Activated T-helper 1 cell treated with anti-CD3 and anti-CD28 coated beads, Interleukin-2, amount 50 U/mL, for 16 hours (primary cell): ENCODE measurements around the gene ADI1.

Source experiments
- DNase-seq, 2 donors: peaks; one replicate each; pipeline ENCODE4 v3.0.0-alpha.2; 2020; ENCODE audit warnings: low read depth in 1 of 2, low spot score in 1 of 2

ADI1 gene

GRCh38 chr2:3481736-3482362 is 37.5 kb downstream of the ADI1 start:
- DNase-seq, result no peak

GRCh38 chr2:3481011-3481400 is 38.3 kb downstream of the ADI1 start:
- DNase-seq, result no peak

- DNase-seq, result no peak
Observed at GRCh38 chr2:3480352-3481010, 38.9 kb downstream of the ADI1 start.

- no peak for DNase-seq
Observed at GRCh38 chr2:3479430-3480320, 39.7 kb downstream of the ADI1 start.

- no peak for DNase-seq
Observed at GRCh38 chr2:3478846-3479385, 40.4 kb downstream of the ADI1 start.

- no peak for DNase-seq
Observed at GRCh38 chr2:3476985-3477327, 42.4 kb downstream of the ADI1 start.

- DNase-seq, result no peak
Observed at GRCh38 chr2:3476321-3476984, 42.9 kb downstream of the ADI1 start.

GRCh38 chr2:3475771-3476170 is 43.6 kb downstream of the ADI1 start:
- no peak for DNase-seq

GRCh38 chr2:3472966-3473365 is 46.4 kb downstream of the ADI1 start:
- no peak for DNase-seq

GRCh38 chr2:3472296-3472695 is 47.0 kb downstream of the ADI1 start:
- DNase-seq, result no peak

GRCh38 chr2:3470856-3471737 is 48.2 kb downstream of the ADI1 start:
- no peak for DNase-seq

- no peak for DNase-seq
Observed at GRCh38 chr2:3470166-3470651, 49.1 kb downstream of the ADI1 start.

GRCh38 chr2:3469486-3469885 is 49.8 kb downstream of the ADI1 start:
- no peak for DNase-seq

GRCh38 chr2:3468296-3468988 is 50.9 kb downstream of the ADI1 start:
- DNase-seq, result no peak

GRCh38 chr2:3467654-3468053 is 51.7 kb downstream of the ADI1 start:
- no peak for DNase-seq

GRCh38 chr2:3466966-3467365 is 52.4 kb downstream of the ADI1 start:
- DNase-seq, result no peak

GRCh38 chr2:3466482-3466863 is 52.9 kb downstream of the ADI1 start:
- DNase-seq, result no peak

GRCh38 chr2:3465844-3466481 is 53.4 kb downstream of the ADI1 start:
- no peak for DNase-seq

GRCh38 chr2:3465328-3465727 is 54.0 kb downstream of the ADI1 start:
- no peak for DNase-seq
